Left ventricle myocardium inferior (tissue), 1 donor: Measurements from ENCODE around the gene RSPH1. TPM values are rescaled to one million over a fixed set of nuclear protein-coding genes. Genes with fewer than 3 reads are reported as not detected.

Experiments
- DNase-seq: peaks from one replicate; pipeline ENCODE4 v3.0.0-alpha.2; 2020
- H3K27ac ChIP-seq: fragments of 200-600 bp; replicated peaks from 2 replicates; pipeline ENCODE4 v1.8.0; 2021
- H3K27me3 ChIP-seq: fragments of 200-600 bp; 2 replicates; pipeline ENCODE4 v1.8.0; 2021; ENCODE audit warnings: low read depth
- H3K36me3 ChIP-seq: fragments of 200-600 bp; 2 replicates; pipeline ENCODE4 v1.8.0; 2021
- H3K4me1 ChIP-seq: fragments of 200-600 bp; 2 replicates; pipeline ENCODE4 v1.8.0; 2021
- H3K4me3 ChIP-seq: fragments of 200-600 bp; 2 replicates; pipeline ENCODE4 v1.8.0; 2021; ENCODE audit warnings: mild to moderate bottlenecking, moderate library complexity
- H3K9me3 ChIP-seq: fragments of 200-600 bp; replicated peaks from 2 replicates; pipeline ENCODE4 v1.8.0; 2021
- CTCF ChIP-seq: fragments of 200-600 bp; IDR thresholded peaks from 2 replicates; pipeline ENCODE4 v1.8.0; 2021; ENCODE audit warnings: antibody characterized with exemption, mild to moderate bottlenecking, borderline replicate concordance
- intact Hi-C: fragments of 100-400 bp; cut with micrococcal nuclease; formaldehyde crosslinking; loops from one replicate; pipeline ENCODE4 v1.11.0; 2022
- total RNA-seq: library from RNA; stranded (reverse); fragmentation: NEBNext Ultra II Directional; extraction: Animal tissue kit (Norgen Biotek cat#: 25700); gene quantifications from one replicate; pipeline ENCODE4 v1.2.1, GENCODE V29; 2021
- donor health status: DM: no; HTN: yes; CAD: no; lungs with severe emphysema.

The RSPH1 gene
- total RNA-seq, 1 donor from 2014 or later = not detected

DNA sequence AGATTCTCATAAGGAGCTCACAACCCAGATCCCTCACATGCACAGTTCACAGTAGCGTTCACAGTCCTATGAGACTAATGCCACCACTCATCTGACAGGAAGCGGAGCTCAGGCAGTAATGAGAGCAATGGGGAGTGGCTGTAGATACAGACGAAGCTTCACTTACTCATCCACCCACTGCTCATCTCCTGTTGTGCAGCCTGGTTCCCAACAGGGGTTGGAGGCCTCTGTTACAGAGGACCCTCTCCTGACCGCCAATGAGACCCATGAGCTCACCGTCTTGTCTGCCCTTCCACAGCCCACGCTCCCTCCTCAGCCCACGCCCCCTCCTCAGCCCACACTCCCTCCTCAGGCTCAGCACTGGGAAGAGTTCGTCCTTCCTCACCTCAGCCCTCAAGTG lies 39.6 kb downstream of the RSPH1 start:
- Histone ChIP-seq H3K9me3 (no peaks in the 10 kb centered on the region), H3K27me3 (peaks cover 42% of the 10 kb centered on the region), H3K36me3 (no peaks in the 10 kb centered on the region), H3K4me3 (no peak overlapping the region), H3K4me1 (no peaks in the 10 kb centered on the region), H3K27ac (no peak overlapping the region)
- no peak for DNase-seq
- intact Hi-C loops = no loop called here
- TF ChIP-seq CTCF = no peak

GRCh38 chr21:42455754-42456440 lies 40.1 kb downstream of the RSPH1 start:
- H3K9me3 ChIP-seq = no peaks in the 10 kb centered on the region
- H3K27me3 ChIP-seq = peaks cover 42% of the 10 kb centered on the region
- no peak overlapping the region for H3K27ac ChIP-seq
- TF ChIP-seq CTCF = no peak
- DNase-seq = no peak
- H3K4me3 ChIP-seq = no peak overlapping the region
- no peaks in the 10 kb centered on the region for H3K36me3 ChIP-seq
- intact Hi-C loops = no loop called here
- H3K4me1 ChIP-seq = no peaks in the 10 kb centered on the region

- H3K4me3 ChIP-seq = no peak overlapping the region
- H3K36me3 ChIP-seq = no peaks in the 10 kb centered on the region
- no peaks in the 10 kb centered on the region for H3K9me3 ChIP-seq
- no peak for TF ChIP-seq CTCF
- no peak for DNase-seq
- no peaks in the 10 kb centered on the region for H3K4me1 ChIP-seq
- H3K27ac ChIP-seq = no peak overlapping the region
- peaks cover 42% of the 10 kb centered on the region for H3K27me3 ChIP-seq
- intact Hi-C loops = no loop called here
These were observed 40.8 kb downstream of the RSPH1 start for GRCh38 chr21:42455196-42455595.

DNA sequence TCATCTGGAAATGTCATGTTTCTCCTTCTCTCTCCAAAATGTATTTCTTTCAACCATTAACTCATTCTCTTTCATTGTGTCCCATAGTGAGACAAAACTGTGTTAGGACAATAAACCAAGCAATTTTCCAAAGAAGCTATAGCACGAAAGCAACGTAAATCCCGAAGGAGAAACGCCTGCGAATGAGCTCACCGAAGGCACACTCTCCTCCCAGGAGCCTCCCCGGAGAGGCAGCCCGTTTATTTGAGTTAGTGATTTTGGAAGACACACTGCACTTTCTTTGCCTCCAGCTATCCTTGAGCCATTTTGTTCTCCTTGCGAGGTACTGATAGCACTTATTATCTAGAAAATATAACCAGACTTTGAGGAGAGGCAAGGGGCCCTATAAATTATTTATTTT lies 41.2 kb downstream of the RSPH1 start:
- no peaks in the 10 kb centered on the region for H3K9me3 ChIP-seq
- no peak overlapping the region for H3K4me3 ChIP-seq
- peaks cover 42% of the 10 kb centered on the region for H3K27me3 ChIP-seq
- H3K27ac ChIP-seq = no peak overlapping the region
- H3K36me3 ChIP-seq = no peaks in the 10 kb centered on the region
- no peak for DNase-seq
- no peaks in the 10 kb centered on the region for H3K4me1 ChIP-seq
- no peak for TF ChIP-seq CTCF
- intact Hi-C loops = no loop called here

DNA sequence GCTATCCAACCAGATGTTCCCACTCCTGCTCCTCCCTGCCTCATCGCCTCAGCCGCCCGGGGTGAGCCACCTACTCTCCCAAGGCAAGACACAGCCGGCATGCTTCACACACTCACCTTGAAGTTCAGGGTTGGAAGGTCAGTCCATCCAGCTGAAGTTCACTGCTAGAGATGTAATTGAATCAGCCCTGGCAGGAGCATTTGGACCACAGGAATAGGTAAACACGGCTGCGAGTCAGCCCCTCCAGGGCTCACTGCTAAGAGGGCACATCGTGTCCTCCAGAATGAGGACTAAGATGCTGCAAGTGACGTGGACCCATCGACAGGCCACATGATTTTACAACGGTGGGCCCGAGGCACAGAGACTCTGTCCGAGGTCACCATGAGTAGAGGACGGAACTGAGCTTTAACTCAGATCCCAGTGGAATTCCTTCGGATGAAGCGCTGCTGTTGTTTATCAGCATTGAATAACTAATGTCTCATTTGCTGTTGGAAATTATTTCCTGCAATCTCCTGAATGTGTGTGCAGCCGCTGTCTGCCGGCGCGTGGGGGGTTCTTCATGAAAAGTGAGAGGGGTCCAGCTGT lies 41.9 kb downstream of the RSPH1 start:
- H3K9me3 ChIP-seq = no peaks in the 10 kb centered on the region
- no peaks in the 10 kb centered on the region for H3K36me3 ChIP-seq
- no peaks in the 10 kb centered on the region for H3K4me1 ChIP-seq
- intact Hi-C loops = no loop called here
- DNase-seq = no peak
- no peak overlapping the region for H3K27ac ChIP-seq
- H3K4me3 ChIP-seq = no peak overlapping the region
- TF ChIP-seq CTCF = no peak
- H3K27me3 ChIP-seq = peaks cover 42% of the 10 kb centered on the region
